PC-9 (cell line): Measurements from ENCODE around the gene CMTM5. TPM values are rescaled to one million over a fixed set of nuclear protein-coding genes. Genes with fewer than 3 reads are reported as not detected.

ENCODE experiments used
- BruUV-seq: library from RNA; stranded (reverse); fragments of 400-500 nt; replicated peaks from 2 replicates; lab custom pipeline; 2021; lab: Mats Ljungman, UMichigan
- CTCF ChIA-PET: fragments of 300-600 bp; sonication (Branson Sonifier 250); formaldehyde crosslinking; loops from one replicate; lab custom pipeline; 2022; ENCODE audit warnings: antibody characterized with exemption; lab: Charles Lee
- POLR2A ChIA-PET: fragments of 300-600 bp; sonication (Branson Sonifier 250); formaldehyde crosslinking; loops from one replicate; lab custom pipeline; 2022; ENCODE audit warnings: antibody characterized with exemption; ENCODE audit not compliant: unreplicated experiment; lab: Charles Lee
- DNase-seq, 2 experiments: peaks; one replicate each; pipeline versions ENCODE4 v3.0.0 to v3.0.0-alpha.2; 2015 to 2022; ENCODE audit warnings: mixed read lengths in 1 of 2
- H2AFZ ChIP-seq: fragments of 200-600 bp; sonication (generic); 2 replicates; pipeline ENCODE4 v1.8.1; 2017; ENCODE audit warnings: antibody characterized with exemption
- H3F3A ChIP-seq: fragments of 200-600 bp; sonication (generic); 2 replicates; pipeline ENCODE4 v1.8.1; 2017; ENCODE audit warnings: antibody characterized with exemption, mild to moderate bottlenecking, low read depth; ENCODE audit not compliant: insufficient read depth
- H3K27ac ChIP-seq: fragments of 200-600 bp; sonication (generic); 2 replicates; pipeline ENCODE4 v1.6.1; 2016; ENCODE audit warnings: mixed run types
- H3K27me3 ChIP-seq: fragments of 200-600 bp; sonication (generic); 2 replicates; pipeline ENCODE4 v1.6.1; 2016; ENCODE audit warnings: low read depth, mixed run types; ENCODE audit not compliant: insufficient read depth
- H3K36me3 ChIP-seq: fragments of 200-600 bp; sonication (generic); 2 replicates; pipeline ENCODE4 v1.6.1; 2016; ENCODE audit warnings: low read depth, mixed run types
- H3K4me1 ChIP-seq: fragments of 200-600 bp; sonication (generic); replicated peaks from 2 replicates; pipeline ENCODE4 v1.6.1; 2016; ENCODE audit warnings: mixed run types; ENCODE audit not compliant: insufficient read depth
- H3K4me2 ChIP-seq: fragments of 200-600 bp; sonication (generic); 2 replicates; pipeline ENCODE4 v1.6.1; 2017; ENCODE audit warnings: mixed run types
- H3K4me3 ChIP-seq: fragments of 200-600 bp; sonication (generic); 2 replicates; pipeline ENCODE4 v1.6.1; 2016; ENCODE audit warnings: mixed run types
- H3K79me2 ChIP-seq: fragments of 200-600 bp; sonication (generic); 2 replicates; pipeline ENCODE4 v1.6.1; 2017; ENCODE audit warnings: low read depth, mixed run types
- H3K9me2 ChIP-seq: fragments of 200-600 bp; sonication (generic); 2 replicates; pipeline ENCODE4 v1.8.1; 2017; ENCODE audit warnings: mild to moderate bottlenecking; ENCODE audit not compliant: insufficient read depth
- H3K9me3 ChIP-seq: fragments of 200-600 bp; sonication (generic); 2 replicates; pipeline ENCODE4 v1.8.1; 2016; ENCODE audit warnings: low read depth; ENCODE audit not compliant: insufficient read depth
- H4K20me1 ChIP-seq: fragments of 200-600 bp; sonication (generic); 2 replicates; pipeline ENCODE4 v1.8.1; 2017; ENCODE audit not compliant: insufficient read depth
- CTCF ChIP-seq: fragments of 200-600 bp; sonication (generic); conservative IDR thresholded peaks from 2 replicates; pipeline ENCODE4 v1.6.1; 2017; ENCODE audit warnings: mixed run types, antibody characterized with exemption, mild to moderate bottlenecking, moderate library complexity
- EZH2 ChIP-seq: fragments of 200-600 bp; sonication (generic); IDR thresholded peaks from 2 replicates; pipeline ENCODE4 v1.8.0; 2017; ENCODE audit warnings: antibody characterized with exemption, low read depth
- intact Hi-C: fragments of 100-400 bp; cut with micrococcal nuclease; formaldehyde crosslinking; loops from one replicate; pipeline ENCODE4 v1.10.0; 2022; ENCODE audit not compliant: unreplicated experiment
- total RNA-seq: library from RNA; stranded (reverse); gene quantifications from 2 replicates; pipeline ENCODE4 v1.2.3, GENCODE V29; 2021

CMTM5 gene
- total RNA-seq, 1 experiment from 2014 or later, result not detected

- BruUV-seq, result no TSS peak
- Histone ChIP-seq H3K4me3 (no peak overlapping the region), H3K27me3 (peaks cover 78% of the 10 kb centered on the region), H3K9me3 (no peaks in the 10 kb centered on the region), H3K27ac (no peak overlapping the region), H3K36me3 (no peaks in the 10 kb centered on the region), H3K4me2 (no peak overlapping the region), H3K79me2 (no peaks in the 10 kb centered on the region), H4K20me1 (no peaks in the 10 kb centered on the region), H3K9me2 (no peaks in the 10 kb centered on the region), H2AFZ (no peak overlapping the region), H3F3A (no peaks in the 10 kb centered on the region), H3K4me1 (no peaks in the 10 kb centered on the region)
- TF ChIP-seq EZH2 (no peak), CTCF (0 out of 2 replicates have a peak, but pooled peaks have one; percentile 2)
- intact Hi-C loops, result loop anchor here (1.0 to 2.0 kb wide), 3 partner anchors 52 to 260 kb away; no protein-coding TSS in a partner anchor
- ChIA-PET CTCF (interaction anchor here (0.5 to 1.1 kb wide), 3 partner anchors 55 to 342 kb away, joined by 3 to 6 read pairs (median 6); partner anchors contain the start of gene PABPN1), POLR2A (no interaction called here)
- DNase-seq, result no peak
Measured at GRCh38 chr14:23380197-23380914, 3.5 kb downstream of the CMTM5 start.

GRCh38 chr14:23380976-23381375 lies 4.1 kb downstream of the CMTM5 start:
- no peak overlapping the region for H3K4me2 ChIP-seq
- TF ChIP-seq CTCF (no peak), EZH2 (no peak)
- ChIA-PET POLR2A (no interaction called here), CTCF (interaction anchor here (0.5 kb wide), 1 partner anchor 60 kb away, joined by 6 read pairs; the partner anchor contains the start of gene PABPN1)
- H2AFZ ChIP-seq, result no peak overlapping the region
- no peak overlapping the region for H3K4me3 ChIP-seq
- no peaks in the 10 kb centered on the region for H3K9me3 ChIP-seq
- no TSS peak for BruUV-seq
- peaks cover 78% of the 10 kb centered on the region for H3K27me3 ChIP-seq
- intact Hi-C loops, result loop anchor here (1.0 to 2.0 kb wide), 3 partner anchors 53 to 260 kb away; no protein-coding TSS in a partner anchor
- H3K4me1 ChIP-seq, result no peaks in the 10 kb centered on the region
- no peak for DNase-seq
- no peak overlapping the region for H3K27ac ChIP-seq
- no peaks in the 10 kb centered on the region for H3K79me2 ChIP-seq
- no peaks in the 10 kb centered on the region for H3K36me3 ChIP-seq
- no peaks in the 10 kb centered on the region for H3F3A ChIP-seq
- H4K20me1 ChIP-seq, result no peaks in the 10 kb centered on the region
- H3K9me2 ChIP-seq, result no peaks in the 10 kb centered on the region

GRCh38 chr14:23381871-23382270 lies 5.0 kb downstream of the CMTM5 start:
- ChIA-PET CTCF (no interaction called here), POLR2A (no interaction called here)
- no peaks in the 10 kb centered on the region for H3K9me2 ChIP-seq
- no peaks in the 10 kb centered on the region for H3K9me3 ChIP-seq
- peaks cover 72% of the 10 kb centered on the region for H3K27me3 ChIP-seq
- no peak for TF ChIP-seq CTCF
- no peak overlapping the region for H3K4me3 ChIP-seq
- no TSS peak for BruUV-seq
- intact Hi-C loops, result loop anchor here (2.0 kb wide), 1 partner anchor 261 kb away; no protein-coding TSS in a partner anchor
- H3K4me2 ChIP-seq, result no peak overlapping the region
- no peaks in the 10 kb centered on the region for H3K36me3 ChIP-seq
- no peak for DNase-seq
- no peaks in the 10 kb centered on the region for H4K20me1 ChIP-seq
- H2AFZ ChIP-seq, result no peak overlapping the region
- H3K79me2 ChIP-seq, result no peaks in the 10 kb centered on the region
- H3K27ac ChIP-seq, result no peak overlapping the region
- H3K4me1 ChIP-seq, result no peaks in the 10 kb centered on the region
- H3F3A ChIP-seq, result no peaks in the 10 kb centered on the region
